Neural progenitor cell (in vitro differentiated cells): ENCODE data around the gene TEF. TPM values are rescaled to one million over a fixed set of nuclear protein-coding genes. Genes with fewer than 3 reads are reported as not detected.

Experiments
- DNase-seq: peaks from one replicate; pipeline ENCODE4 v3.0.0-alpha.2; 2016; ENCODE audit warnings: low spot score
- H2AFZ ChIP-seq: fragments of 200-600 bp; sonication (generic); replicated peaks from 2 replicates; pipeline ENCODE4 v1.6.1; 2016; ENCODE audit warnings: antibody characterized with exemption
- H3F3A ChIP-seq: fragments of 200-600 bp; sonication (generic); 2 replicates; pipeline ENCODE4 v1.6.1; 2016; ENCODE audit warnings: antibody characterized with exemption, low read depth
- H3K27ac ChIP-seq: fragments of 200-600 bp; sonication (generic); 2 replicates; pipeline ENCODE4 v1.5.1; 2016; ENCODE audit warnings: mild to moderate bottlenecking
- H3K27me3 ChIP-seq: fragments of 200-600 bp; sonication (generic); 2 replicates; pipeline ENCODE4 v1.6.1; 2016; ENCODE audit warnings: mild to moderate bottlenecking, moderate library complexity
- H3K36me3 ChIP-seq: fragments of 200-600 bp; sonication (generic); 2 replicates; pipeline ENCODE4 v1.5.1; 2016
- H3K4me1 ChIP-seq: fragments of 200-600 bp; sonication (generic); 2 replicates; pipeline ENCODE4 v1.6.1; 2016; ENCODE audit warnings: mixed run types
- H3K4me2 ChIP-seq: fragments of 200-600 bp; sonication (generic); 2 replicates; pipeline ENCODE4 v1.6.1; 2016
- H3K4me3 ChIP-seq: fragments of 200-600 bp; sonication (generic); 2 replicates; pipeline ENCODE4 v1.5.1; 2016
- H3K79me2 ChIP-seq: fragments of 200-600 bp; sonication (generic); 2 replicates; pipeline ENCODE4 v1.6.1; 2016; ENCODE audit warnings: low read depth
- H3K9ac ChIP-seq: fragments of 200-600 bp; sonication (generic); 2 replicates; pipeline ENCODE4 v1.6.1; 2016
- H3K9me3 ChIP-seq: fragments of 200-600 bp; sonication (generic); 2 replicates; pipeline ENCODE4 v1.5.1; 2016; ENCODE audit warnings: low read depth
- H4K20me1 ChIP-seq: fragments of 200-600 bp; sonication (generic); 2 replicates; pipeline ENCODE4 v1.6.1; 2016; ENCODE audit warnings: low read depth
- H3K27ac Mint-ChIP-seq: 3 replicates; pipeline ENCODE4 v1.8.0; 2021; ENCODE audit warnings: mixed read lengths
- H3K27me3 Mint-ChIP-seq: 2 replicates; pipeline ENCODE4 v1.8.0; 2022; ENCODE audit warnings: low read depth, mild to moderate bottlenecking, inconsistent platforms, moderate library complexity, mixed read lengths; ENCODE audit not compliant: insufficient read depth
- H3K36me3 Mint-ChIP-seq: 3 replicates; pipeline ENCODE4 v1.8.0; 2021; ENCODE audit warnings: mixed read lengths
- H3K4me1 Mint-ChIP-seq: 3 replicates; pipeline ENCODE4 v1.8.0; 2021; ENCODE audit warnings: mixed read lengths
- H3K4me3 Mint-ChIP-seq: 3 replicates; pipeline ENCODE4 v1.8.0; 2021; ENCODE audit warnings: mild to moderate bottlenecking, moderate library complexity, mixed read lengths
- H3K9me3 Mint-ChIP-seq: 3 replicates; pipeline ENCODE4 v1.8.0; 2020; ENCODE audit warnings: mixed read lengths
- EZH2 ChIP-seq: fragments of 200-600 bp; sonication (generic); IDR thresholded peaks from 2 replicates; pipeline ENCODE4 v1.6.1; 2017; ENCODE audit warnings: antibody characterized with exemption, mild to moderate bottlenecking, moderate library complexity
- EZH2phosphoT487 ChIP-seq: fragments of 200-600 bp; sonication (generic); IDR thresholded peaks from 2 replicates; pipeline ENCODE4 v1.6.1; 2017; ENCODE audit warnings: antibody characterized with exemption
- small RNA-seq: library from RNA; depleted of rRNA; stranded (forward); fragments of <200 nt; gene quantifications from one replicate; pipeline ENCODE3, GENCODE V24; 2015
- total RNA-seq: library from RNA; depleted of rRNA; stranded (reverse); fragments of >200 nt; gene quantifications from 2 replicates; pipeline ENCODE4 v1.2.3, GENCODE V29; 2015; ENCODE audit warnings: low replicate concordance
- TF ChIP-seq, protein P1 (sequence below): fragments of 200-600 bp; sonication (generic); IDR thresholded peaks from 2 replicates; pipeline ENCODE4 v1.5.1; 2017; ENCODE audit warnings: antibody characterized with exemption, mild to moderate bottlenecking

The TEF gene
- total RNA-seq, 1 donor from 2014 or later, result 11.0 TPM

DNA sequence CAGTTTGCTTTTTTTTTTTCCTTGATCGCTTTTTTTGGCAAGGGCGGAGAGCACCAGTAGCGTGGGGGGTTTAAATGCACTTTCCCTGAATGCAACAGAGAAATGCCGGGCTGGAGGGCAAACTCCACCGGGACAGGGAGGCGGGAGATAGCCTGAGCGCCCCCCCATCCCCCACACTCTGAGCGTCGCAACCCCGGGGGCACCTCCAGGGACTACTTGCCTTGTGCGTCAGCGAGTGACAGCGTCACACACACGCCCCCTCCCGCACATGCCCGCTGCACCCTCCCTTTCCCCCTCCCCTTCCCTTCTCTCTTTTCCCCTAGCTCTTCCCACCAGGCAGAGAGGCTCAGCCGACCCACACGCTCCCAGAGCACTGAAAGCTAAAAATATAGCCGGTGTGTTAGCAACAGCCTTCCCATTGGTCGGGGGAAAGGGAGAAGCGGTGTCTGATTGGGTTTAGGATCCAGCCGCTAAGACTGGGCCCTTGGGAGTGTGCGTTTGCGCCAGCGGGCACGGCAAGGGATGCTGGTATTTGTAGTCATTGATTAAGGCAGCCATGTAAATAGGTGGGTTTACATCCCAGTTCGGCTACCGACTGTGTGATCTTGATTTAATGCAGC is 66.6 kb downstream of the TEF start:
- Histone ChIP-seq H3K4me2 (peak overlapping the region; percentile 81), H3K27ac (peak overlapping the region; percentile 96), H3K9me3 (no peaks in the 10 kb centered on the region), H3K4me1 (peaks cover 3% of the 10 kb centered on the region), H3K36me3 (no peaks in the 10 kb centered on the region), H3K79me2 (peaks cover 54% of the 10 kb centered on the region), H3F3A (peaks cover 34% of the 10 kb centered on the region), H2AFZ (peak overlapping the region; percentile 60), H3K9ac (peak overlapping the region; percentile 67), H4K20me1 (peaks cover 24% of the 10 kb centered on the region), H3K27me3 (no peaks in the 10 kb centered on the region), H3K4me3 (peak overlapping the region; percentile 96)
- Mint-ChIP-seq H3K4me3 (peak overlapping the region; percentile 100), H3K27ac (peak overlapping the region; percentile 97), H3K9me3 (no peaks in the 10 kb centered on the region), H3K4me1 (peaks cover 22% of the 10 kb centered on the region), H3K36me3 (peaks cover 3% of the 10 kb centered on the region), H3K27me3 (peaks cover 10% of the 10 kb centered on the region)
- DNase-seq, result peak; percentile 98
- no peak for TF ChIP-seq EZH2phosphoT487
- no peak for TF ChIP-seq EZH2
- TF ChIP-seq, protein P1, sequence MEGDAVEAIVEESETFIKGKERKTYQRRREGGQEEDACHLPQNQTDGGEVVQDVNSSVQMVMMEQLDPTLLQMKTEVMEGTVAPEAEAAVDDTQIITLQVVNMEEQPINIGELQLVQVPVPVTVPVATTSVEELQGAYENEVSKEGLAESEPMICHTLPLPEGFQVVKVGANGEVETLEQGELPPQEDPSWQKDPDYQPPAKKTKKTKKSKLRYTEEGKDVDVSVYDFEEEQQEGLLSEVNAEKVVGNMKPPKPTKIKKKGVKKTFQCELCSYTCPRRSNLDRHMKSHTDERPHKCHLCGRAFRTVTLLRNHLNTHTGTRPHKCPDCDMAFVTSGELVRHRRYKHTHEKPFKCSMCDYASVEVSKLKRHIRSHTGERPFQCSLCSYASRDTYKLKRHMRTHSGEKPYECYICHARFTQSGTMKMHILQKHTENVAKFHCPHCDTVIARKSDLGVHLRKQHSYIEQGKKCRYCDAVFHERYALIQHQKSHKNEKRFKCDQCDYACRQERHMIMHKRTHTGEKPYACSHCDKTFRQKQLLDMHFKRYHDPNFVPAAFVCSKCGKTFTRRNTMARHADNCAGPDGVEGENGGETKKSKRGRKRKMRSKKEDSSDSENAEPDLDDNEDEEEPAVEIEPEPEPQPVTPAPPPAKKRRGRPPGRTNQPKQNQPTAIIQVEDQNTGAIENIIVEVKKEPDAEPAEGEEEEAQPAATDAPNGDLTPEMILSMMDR, result no peak

Small RNA genes lying within 50 kb of the gene (small RNA-seq; reads per million reads assigned to genes)
- gene RNU6-495P, result not detected

Other genes starting within 250 kb of the TEF start
- 14.4 and 24.4 TPM in 2 replicates for gene L3MBTL2, start 176.6 kb upstream of the TEF start, total RNA-seq
- gene CHADL, start 141.0 kb upstream of the TEF start, total RNA-seq, result 0.56 TPM in 1 of 2 replicates, not detected in the other
- 53.4 and 114 TPM in 2 replicates for gene RANGAP1, start 95.8 kb upstream of the TEF start, total RNA-seq
- 25.8 and 56.3 TPM in 2 replicates for gene ZC3H7B, start 80.4 kb upstream of the TEF start, total RNA-seq
- gene TOB2, start 64.9 kb downstream of the TEF start, total RNA-seq, result 23.4 and 37.7 TPM in 2 replicates
- 106 and 114 TPM in 2 replicates for gene PHF5A, start 86.8 kb downstream of the TEF start, total RNA-seq
- 36.6 and 61.8 TPM in 2 replicates for gene ACO2, start 87.2 kb downstream of the TEF start, total RNA-seq
- 15.2 and 18.7 TPM in 2 replicates for gene POLR3H, start 162.5 kb downstream of the TEF start, total RNA-seq
- 1.3 TPM in 1 of 2 replicates, not detected in the other for gene CSDC2, start 179.1 kb downstream of the TEF start, total RNA-seq
- 9.3 and 13.5 TPM in 2 replicates for gene PMM1, start 207.9 kb downstream of the TEF start, total RNA-seq
- 22.7 and 25.0 TPM in 2 replicates for gene DESI1, start 239.1 kb downstream of the TEF start, total RNA-seq
- gene XRCC6, start 239.4 kb downstream of the TEF start, total RNA-seq, result 526 and 546 TPM in 2 replicates